Esophagus squamous epithelium (tissue), 5 donors: ENCODE measurements around the gene LRP1B. TPM values are rescaled to one million over a fixed set of nuclear protein-coding genes. Genes with fewer than 3 reads are reported as not detected.

Source experiments
- DNase-seq: peaks from one replicate; lab custom pipeline; 2025; lab: John Stamatoyannopoulos, UW
- H3K27ac ChIP-seq, 4 donors: fragments of 200-600 bp; sonication (generic); one replicate each; pipeline ENCODE4 v1.5.1; 2016 to 2019; ENCODE audit warnings: mild to moderate bottlenecking in 1 of 4
- H3K27me3 ChIP-seq, 4 donors: fragments of 200-600 bp; sonication (generic); 1 replicate in 3 of 4; 2 replicates in 1 of 4; pipeline versions ENCODE4 v1.5.1 to v1.6.0; 2017 to 2021; ENCODE audit warnings: antibody characterized with exemption in 1 of 4
- H3K36me3 ChIP-seq, 3 donors: fragments of 200-600 bp; sonication (generic); one replicate each; pipeline ENCODE4 v1.5.1; 2016 to 2019
- H3K4me1 ChIP-seq, 3 donors: fragments of 200-600 bp; sonication (generic); one replicate each; pipeline ENCODE4 v1.5.1; 2017 to 2019
- H3K4me3 ChIP-seq, 4 donors: fragments of 200-600 bp; sonication (generic); 1 replicate in 3 of 4; 2 replicates in 1 of 4; pipeline ENCODE4 v1.5.1; 2016 to 2019; ENCODE audit warnings: mild to moderate bottlenecking in 2 of 4, moderate library complexity in 1 of 4
- H3K9me3 ChIP-seq, 3 donors: fragments of 200-600 bp; sonication (generic); one replicate each; pipeline ENCODE4 v1.5.1; 2016 to 2019
- CTCF ChIP-seq, 6 experiments: fragments of 450-650 bp in 4 of 6; fragments of 200-600 bp in 2 of 6; sonication (generic) in 2 of 6; IDR thresholded peaks; one replicate each; pipeline ENCODE4 v1.5.1; 2016 to 2019; ENCODE audit warnings: antibody characterized with exemption in 6 of 6, mild to moderate bottlenecking in 4 of 6, moderate library complexity in 4 of 6
- POLR2A ChIP-seq, 4 donors: fragments of 450-650 bp; IDR thresholded peaks; one replicate each; pipeline ENCODE4 v1.6.1; 2017; ENCODE audit warnings: antibody characterized with exemption in 4 of 4, mild to moderate bottlenecking in 4 of 4, moderate library complexity in 3 of 4
- WGBS, 2 donors: methylation state at CpG; one replicate each; pipeline ENCODE4 v1.1.5; 2018; 5-methylcytosine and 5-hydroxymethylcytosine counted together
- intact Hi-C: fragments of 100-400 bp; cut with DNase I; formaldehyde crosslinking; loops from one replicate; pipeline ENCODE4 v1.15.0; 2022
- total RNA-seq, 4 donors: library from RNA; depleted of rRNA; stranded (reverse); fragments of >200 nt; gene quantifications; one replicate each; pipeline ENCODE4 v1.1.0, GENCODE V29; 2016
- donor health status: DM: yes; HTN: yes; CAD: no.

LRP1B gene
- total RNA-seq, 4 donors from 2014 or later, result 0.04 to 1.1 (median 0.23) TPM

DNA sequence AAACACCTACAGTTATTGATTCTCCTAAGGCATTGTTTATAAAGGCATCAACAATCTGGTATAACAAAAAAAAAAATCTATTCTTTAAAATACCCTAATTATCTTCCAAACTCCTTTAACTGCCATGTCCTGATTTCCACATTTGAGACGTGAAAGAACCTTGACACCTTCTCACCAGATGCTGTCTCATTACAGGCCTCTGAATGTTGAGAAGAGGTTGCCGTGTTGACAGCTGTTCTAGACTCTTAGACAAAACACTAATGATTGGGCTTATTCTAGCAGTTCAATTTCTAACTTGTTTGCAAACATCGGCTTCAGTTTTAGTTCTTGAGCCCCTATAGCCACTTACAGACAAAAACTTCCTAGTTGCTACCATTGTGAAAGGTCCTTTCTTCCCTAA lies 988.8 kb downstream of the LRP1B start:
- no peak overlapping the region for H3K4me3 ChIP-seq
- no peaks in the 10 kb centered on the region for H3K9me3 ChIP-seq
- DNase-seq, result no peak
- TF ChIP-seq CTCF (IDR thresholded peaks at IDR 0.05) (no peak), POLR2A (IDR thresholded peaks at IDR 0.05) (no peak)
- intact Hi-C loops, result no loop called here
- H3K27me3 ChIP-seq, result no peaks in the 10 kb centered on the region
- 74 to 87% methylated on average over 3 of the region's 3 CpGs for WGBS, 2 donors
- no peak overlapping the region for H3K27ac ChIP-seq
- H3K36me3 ChIP-seq, result no peaks in the 10 kb centered on the region
- H3K4me1 ChIP-seq, result no peaks in the 10 kb centered on the region

DNA sequence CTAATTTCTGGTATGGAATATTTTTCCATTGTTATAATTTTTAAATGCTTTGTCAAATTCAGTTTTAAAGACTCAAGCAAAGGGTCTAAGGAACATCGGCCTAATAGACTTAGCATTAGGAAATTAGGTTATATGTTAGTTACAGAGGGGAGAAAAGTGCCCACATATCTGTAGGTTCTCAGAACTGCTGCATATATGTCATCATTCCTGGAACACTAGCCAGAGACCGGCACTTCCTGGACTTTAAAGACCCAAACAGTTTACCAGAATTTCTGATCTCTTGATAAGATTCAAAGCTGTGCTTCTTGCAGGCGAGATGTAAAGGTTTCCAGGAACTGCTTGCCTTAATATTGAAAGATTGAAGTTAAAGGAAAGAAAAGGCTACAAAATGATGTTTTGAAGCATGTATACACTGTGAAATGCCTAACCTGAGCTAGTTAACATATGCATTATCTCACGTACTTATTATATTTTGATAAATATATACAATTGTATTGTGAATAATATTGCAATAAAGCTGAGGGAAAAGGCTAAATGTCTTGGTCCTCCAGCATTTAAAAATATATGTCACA lies 993.6 kb downstream of the LRP1B start:
- no peak for DNase-seq
- Histone ChIP-seq H3K27ac (no peak overlapping the region), H3K9me3 (no peaks in the 10 kb centered on the region), H3K36me3 (no peaks in the 10 kb centered on the region), H3K27me3 (no peaks in the 10 kb centered on the region), H3K4me3 (no peak overlapping the region), H3K4me1 (no peaks in the 10 kb centered on the region)
- TF ChIP-seq CTCF (IDR thresholded peaks at IDR 0.05) (no peak), POLR2A (IDR thresholded peaks at IDR 0.05) (no peak)
- intact Hi-C loops, result no loop called here
- 54 to 62% methylated on average over 4 of the region's 4 CpGs for WGBS, 2 donors

DNA sequence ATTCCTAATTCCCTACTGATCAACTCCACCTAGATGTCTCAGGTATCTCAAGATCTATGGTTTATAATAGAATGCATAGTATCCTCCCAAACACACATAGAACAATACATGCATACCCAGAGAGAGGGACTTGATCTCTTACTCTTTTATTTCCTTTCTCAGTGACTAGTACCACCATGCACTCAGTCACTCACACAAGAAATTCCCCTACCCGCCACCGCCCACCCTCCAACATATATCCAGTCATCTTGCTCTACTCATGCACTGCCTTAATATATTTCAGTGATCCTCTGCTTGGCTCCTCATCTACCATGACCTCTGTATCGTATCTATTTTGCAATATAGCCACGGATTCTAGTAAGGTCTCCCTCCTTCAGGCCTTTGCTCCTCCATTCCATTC lies 996.9 kb downstream of the LRP1B start:
- no peaks in the 10 kb centered on the region for H3K4me1 ChIP-seq
- no peak for TF ChIP-seq CTCF (IDR thresholded peaks at IDR 0.05)
- TF ChIP-seq POLR2A (IDR thresholded peaks at IDR 0.05), result no peak
- H3K36me3 ChIP-seq, result no peaks in the 10 kb centered on the region
- intact Hi-C loops, result no loop called here
- no peaks in the 10 kb centered on the region for H3K27me3 ChIP-seq
- H3K27ac ChIP-seq, result no peak overlapping the region
- WGBS, 2 donors, result 69 to 77% methylated on average over 4 of the region's 4 CpGs
- H3K4me3 ChIP-seq, result no peak overlapping the region
- H3K9me3 ChIP-seq, result no peaks in the 10 kb centered on the region
- DNase-seq, result no peak

- DNase-seq, result no peak
These were observed 1005.4 kb downstream of the LRP1B start for GRCh38 chr2:141125432-141125831.

GRCh38 chr2:141118836-141119235 lies 1012.0 kb downstream of the LRP1B start:
- TF ChIP-seq CTCF (IDR thresholded peaks at IDR 0.05) (no peak), POLR2A (IDR thresholded peaks at IDR 0.05) (no peak)
- DNase-seq, result no peak

More at GRCh38 chr2:141125432-141125831, 1005.4 kb downstream of the LRP1B start:
- intact Hi-C loops, result no loop called here
- H3K27me3 ChIP-seq, result no peaks in the 10 kb centered on the region
- H3K36me3 ChIP-seq, result no peaks in the 10 kb centered on the region
- WGBS, 2 donors, result 21 to 33% methylated on average over 2 of the region's 2 CpGs
- no peak overlapping the region for H3K4me3 ChIP-seq
- no peak for TF ChIP-seq CTCF (IDR thresholded peaks at IDR 0.05)
- no peak for TF ChIP-seq POLR2A (IDR thresholded peaks at IDR 0.05)
- peaks cover 0 to 5% (median 0%) of the 10 kb centered on the region in 3 donors for H3K9me3 ChIP-seq
- no peak overlapping the region for H3K27ac ChIP-seq
- H3K4me1 ChIP-seq, result no peaks in the 10 kb centered on the region

More at GRCh38 chr2:141118836-141119235, 1012.0 kb downstream of the LRP1B start:
- Histone ChIP-seq H3K27me3 (no peaks in the 10 kb centered on the region), H3K36me3 (no peaks in the 10 kb centered on the region), H3K9me3 (no peaks in the 10 kb centered on the region), H3K4me3 (no peak overlapping the region), H3K27ac (no peak overlapping the region), H3K4me1 (no peaks in the 10 kb centered on the region)
- intact Hi-C loops, result no loop called here
- WGBS, 2 donors, result 69 to 70% methylated on average over 4 of the region's 4 CpGs
